ENCODE results near the gene SRP19.
"Not testable (repeated sequence)": the region's sequence is repeated elsewhere in the genome, so short reads cannot be mapped to it uniquely, and the experiment has no call there.

Gene SRP19

GRCh38 chr5:112878760-112879159 is 17.7 kb downstream of the SRP19 start:
- no peaks in the 10 kb centered on the region for H3K9me3 ChIP-seq (ENCODE audit: low read length)
- no peaks in the 10 kb centered on the region for H3K27me3 ChIP-seq (ENCODE audit: insufficient read depth, low read length)
- peaks cover 72% of the 10 kb centered on the region for H3K36me3 ChIP-seq (ENCODE audit: insufficient read depth, low read length)
- no peaks in the 10 kb centered on the region for H3K4me1 ChIP-seq (ENCODE audit: insufficient read depth, low read length)
- H3K4me3 ChIP-seq (ENCODE audit: low read length): no peak overlapping the region
- H2AFZ ChIP-seq (ENCODE audit: low read depth, low read length): no peak overlapping the region

GRCh38 chr5:112880219-112880964 is 19.3 kb downstream of the SRP19 start:
- peaks cover 78% of the 10 kb centered on the region for H3K36me3 ChIP-seq (ENCODE audit: insufficient read depth, low read length)
- no peaks in the 10 kb centered on the region for H3K4me1 ChIP-seq (ENCODE audit: insufficient read depth, low read length)
- H3K4me3 ChIP-seq (ENCODE audit: low read length): no peak overlapping the region
- H2AFZ ChIP-seq (ENCODE audit: low read depth, low read length): no peak overlapping the region
- no peaks in the 10 kb centered on the region for H3K27me3 ChIP-seq (ENCODE audit: insufficient read depth, low read length)
- H3K9me3 ChIP-seq (ENCODE audit: low read length): no peaks in the 10 kb centered on the region

- Histone ChIP-seq H3K27me3 (ENCODE audit: insufficient read depth, low read length) (no peaks in the 10 kb centered on the region), H3K4me1 (ENCODE audit: insufficient read depth, low read length) (no peaks in the 10 kb centered on the region), H2AFZ (ENCODE audit: low read depth, low read length) (no peak overlapping the region), H3K36me3 (ENCODE audit: insufficient read depth, low read length) (peaks cover 74% of the 10 kb centered on the region), H3K4me3 (ENCODE audit: low read length) (no peak overlapping the region), H3K9me3 (ENCODE audit: low read length) (no peaks in the 10 kb centered on the region)
Measured at GRCh38 chr5:112883192-112883591, 22.1 kb downstream of the SRP19 start.

GRCh38 chr5:112885001-112885400 is 23.9 kb downstream of the SRP19 start:
- Histone ChIP-seq H2AFZ (ENCODE audit: low read depth, low read length) (no peak overlapping the region), H3K9me3 (ENCODE audit: low read length) (no peaks in the 10 kb centered on the region), H3K4me1 (ENCODE audit: insufficient read depth, low read length) (no peaks in the 10 kb centered on the region), H3K4me3 (ENCODE audit: low read length) (no peak overlapping the region), H3K36me3 (ENCODE audit: insufficient read depth, low read length) (peaks cover 70% of the 10 kb centered on the region), H3K27me3 (ENCODE audit: insufficient read depth, low read length) (no peaks in the 10 kb centered on the region)

- H3K4me1 ChIP-seq (ENCODE audit: insufficient read depth, low read length): no peaks in the 10 kb centered on the region
- no peak overlapping the region for H3K4me3 ChIP-seq (ENCODE audit: low read length)
- H3K27me3 ChIP-seq (ENCODE audit: insufficient read depth, low read length): no peaks in the 10 kb centered on the region
- H3K9me3 ChIP-seq (ENCODE audit: low read length): no peaks in the 10 kb centered on the region
- peaks cover 58% of the 10 kb centered on the region for H3K36me3 ChIP-seq (ENCODE audit: insufficient read depth, low read length)
- H2AFZ ChIP-seq (ENCODE audit: low read depth, low read length): no peak overlapping the region
Measured at GRCh38 chr5:112886975-112887374, 25.9 kb downstream of the SRP19 start.

- peaks cover 31% of the 10 kb centered on the region for H3K36me3 ChIP-seq (ENCODE audit: insufficient read depth, low read length)
- H2AFZ ChIP-seq (ENCODE audit: low read depth, low read length); H3K9me3 ChIP-seq (ENCODE audit: low read length); H3K4me1 ChIP-seq (ENCODE audit: insufficient read depth, low read length); H3K4me3 ChIP-seq (ENCODE audit: low read length); H3K27me3 ChIP-seq (ENCODE audit: insufficient read depth, low read length): not testable (repeated sequence)
Measured at GRCh38 chr5:112892066-112892465, 31.0 kb downstream of the SRP19 start.

GRCh38 chr5:112892776-112893175 is 31.7 kb downstream of the SRP19 start:
- Histone ChIP-seq H3K4me3 (ENCODE audit: low read length) (no peak overlapping the region), H2AFZ (ENCODE audit: low read depth, low read length) (no peak overlapping the region), H3K4me1 (ENCODE audit: insufficient read depth, low read length) (no peaks in the 10 kb centered on the region), H3K36me3 (ENCODE audit: insufficient read depth, low read length) (peaks cover 29% of the 10 kb centered on the region), H3K27me3 (ENCODE audit: insufficient read depth, low read length) (no peaks in the 10 kb centered on the region), H3K9me3 (ENCODE audit: low read length) (no peaks in the 10 kb centered on the region)

GRCh38 chr5:112895682-112896081 is 34.6 kb downstream of the SRP19 start:
- Histone ChIP-seq H3K4me3 (ENCODE audit: low read length) (no peak overlapping the region), H3K36me3 (ENCODE audit: insufficient read depth, low read length) (peaks cover 45% of the 10 kb centered on the region), H3K4me1 (ENCODE audit: insufficient read depth, low read length) (no peaks in the 10 kb centered on the region), H3K9me3 (ENCODE audit: low read length) (no peaks in the 10 kb centered on the region), H3K27me3 (ENCODE audit: insufficient read depth, low read length) (no peaks in the 10 kb centered on the region), H2AFZ (ENCODE audit: low read depth, low read length) (no peak overlapping the region)

- no peak overlapping the region for H3K4me3 ChIP-seq (ENCODE audit: low read length)
- peaks cover 54% of the 10 kb centered on the region for H3K36me3 ChIP-seq (ENCODE audit: insufficient read depth, low read length)
- no peak overlapping the region for H2AFZ ChIP-seq (ENCODE audit: low read depth, low read length)
- no peaks in the 10 kb centered on the region for H3K9me3 ChIP-seq (ENCODE audit: low read length)
- no peaks in the 10 kb centered on the region for H3K4me1 ChIP-seq (ENCODE audit: insufficient read depth, low read length)
- no peaks in the 10 kb centered on the region for H3K27me3 ChIP-seq (ENCODE audit: insufficient read depth, low read length)
Measured at GRCh38 chr5:112902561-112902960, 41.5 kb downstream of the SRP19 start.

- H2AFZ ChIP-seq (ENCODE audit: low read depth, low read length); H3K4me3 ChIP-seq (ENCODE audit: low read length); H3K9me3 ChIP-seq (ENCODE audit: low read length); H3K27me3 ChIP-seq (ENCODE audit: insufficient read depth, low read length); H3K4me1 ChIP-seq (ENCODE audit: insufficient read depth, low read length): not testable (repeated sequence)
- H3K36me3 ChIP-seq (ENCODE audit: insufficient read depth, low read length): peaks cover 48% of the 10 kb centered on the region
Measured at GRCh38 chr5:112904996-112905395, 43.9 kb downstream of the SRP19 start.

GRCh38 chr5:112906637-112907036 is 45.5 kb downstream of the SRP19 start:
- Histone ChIP-seq H3K36me3 (ENCODE audit: insufficient read depth, low read length) (peaks cover 37% of the 10 kb centered on the region), H3K4me1 (ENCODE audit: insufficient read depth, low read length) (peaks cover 14% of the 10 kb centered on the region), H3K4me3 (ENCODE audit: low read length) (no peak overlapping the region), H2AFZ (ENCODE audit: low read depth, low read length) (no peak overlapping the region), H3K27me3 (ENCODE audit: insufficient read depth, low read length) (no peaks in the 10 kb centered on the region), H3K9me3 (ENCODE audit: low read length) (no peaks in the 10 kb centered on the region)

- Histone ChIP-seq H3K27me3 (ENCODE audit: insufficient read depth, low read length) (no peaks in the 10 kb centered on the region), H3K4me1 (ENCODE audit: insufficient read depth, low read length) (peaks cover 14% of the 10 kb centered on the region), H2AFZ (ENCODE audit: low read depth, low read length) (no peak overlapping the region), H3K9me3 (ENCODE audit: low read length) (no peaks in the 10 kb centered on the region), H3K36me3 (ENCODE audit: insufficient read depth, low read length) (peaks cover 33% of the 10 kb centered on the region), H3K4me3 (ENCODE audit: low read length) (no peak overlapping the region)
Measured at GRCh38 chr5:112907166-112907631, 46.1 kb downstream of the SRP19 start.

GRCh38 chr5:112908854-112909253 is 47.8 kb downstream of the SRP19 start:
- Histone ChIP-seq H3K36me3 (ENCODE audit: insufficient read depth, low read length) (peaks cover 23% of the 10 kb centered on the region), H3K4me3 (ENCODE audit: low read length) (no peak overlapping the region), H3K9me3 (ENCODE audit: low read length) (no peaks in the 10 kb centered on the region)

GRCh38 chr5:112910529-112910928 is 49.4 kb downstream of the SRP19 start:
- Histone ChIP-seq H2AFZ (ENCODE audit: low read depth, low read length) (no peak overlapping the region), H3K36me3 (ENCODE audit: insufficient read depth, low read length) (peaks cover 29% of the 10 kb centered on the region), H3K27me3 (ENCODE audit: insufficient read depth, low read length) (no peaks in the 10 kb centered on the region), H3K9me3 (ENCODE audit: low read length) (no peaks in the 10 kb centered on the region), H3K4me1 (ENCODE audit: insufficient read depth, low read length) (peaks cover 14% of the 10 kb centered on the region), H3K4me3 (ENCODE audit: low read length) (no peak overlapping the region)

More at GRCh38 chr5:112908854-112909253, 47.8 kb downstream of the SRP19 start:
- H3K27me3 ChIP-seq (ENCODE audit: insufficient read depth, low read length): no peaks in the 10 kb centered on the region
- no peak overlapping the region for H2AFZ ChIP-seq (ENCODE audit: low read depth, low read length)
- H3K4me1 ChIP-seq (ENCODE audit: insufficient read depth, low read length): peaks cover 14% of the 10 kb centered on the region
